Activated B cell treated with CpG ODN at 0.5 μM for 24 hours (primary cell): ENCODE measurements around the gene PDK3. TPM values are rescaled to one million over a fixed set of nuclear protein-coding genes. Genes with fewer than 3 reads are reported as not detected.
A peak's percentile ranks its signal among the peaks of the same experiment; 100 is the strongest.

Experiments
- ATAC-seq: fragments of 200-7000 bp; cut with Tn5 transposase; one replicate; pipeline ENCODE4 v1.10.0; 2021; ENCODE audit warnings: low read depth, mild to moderate bottlenecking, moderate library complexity
- CTCF ChIA-PET: fragments of 350-600 bp; sonication (Branson Sonifier 250); formaldehyde crosslinking; loops from one replicate; lab custom pipeline; 2021; ENCODE audit warnings: antibody characterized with exemption; lab: Charles Lee
- POLR2A ChIA-PET: fragments of 350-600 bp; sonication (Branson Sonifier 250); formaldehyde crosslinking; loops from one replicate; lab custom pipeline; 2021; ENCODE audit warnings: antibody characterized with exemption; lab: Charles Lee
- DNase-seq: peaks from one replicate; pipeline ENCODE4 v3.0.0; 2022
- H3K27ac Mint-ChIP-seq: one replicate; pipeline ENCODE4 v1.8.0; 2020; ENCODE audit warnings: mixed read lengths
- H3K27me3 Mint-ChIP-seq: one replicate; pipeline ENCODE4 v1.8.0; 2021; ENCODE audit warnings: mixed read lengths
- H3K36me3 Mint-ChIP-seq: one replicate; pipeline ENCODE4 v1.8.0; 2021; ENCODE audit warnings: low read depth, mixed read lengths
- H3K4me1 Mint-ChIP-seq: one replicate; pipeline ENCODE4 v1.8.0; 2021; ENCODE audit warnings: mixed read lengths
- H3K4me3 Mint-ChIP-seq: one replicate; pipeline ENCODE4 v1.8.0; 2020; ENCODE audit warnings: mild to moderate bottlenecking, mixed read lengths
- H3K9me3 Mint-ChIP-seq: one replicate; pipeline ENCODE4 v1.8.0; 2020; ENCODE audit warnings: mixed read lengths
- CTCF ChIP-seq: fragments of 200-600 bp; IDR thresholded peaks from one replicate; pipeline ENCODE4 v1.8.0; 2022; ENCODE audit warnings: antibody characterized with exemption, mild to moderate bottlenecking
- intact Hi-C: fragments of 100-400 bp; cut with micrococcal nuclease; formaldehyde crosslinking; loops from one replicate; pipeline ENCODE4 v1.15.1; 2024
- total RNA-seq: library from RNA; stranded (reverse); gene quantifications from 2 replicates; pipeline ENCODE4 v1.2.3, GENCODE V29; 2022

PDK3 gene
- total RNA-seq, 1 donor from 2014 or later, result 13.9 TPM

- Mint-ChIP-seq H3K9me3 (no peaks in the 10 kb centered on the region), H3K4me1 (peaks cover 57% of the 10 kb centered on the region), H3K27me3 (no peaks in the 10 kb centered on the region), H3K4me3 (no peak overlapping the region), H3K27ac (peak overlapping the region; percentile 94), H3K36me3 (no peaks in the 10 kb centered on the region)
- ChIA-PET CTCF (no interaction called here), POLR2A (interaction anchor here (0.6 to 3.8 kb wide), 2 partner anchors 12 to 424 kb away, joined by 3 to 38 read pairs; partner anchors contain the start of gene PDK3)
- DNase-seq, result no peak
- TF ChIP-seq CTCF, result no peak
- intact Hi-C loops, result no loop called here
- ATAC-seq, result no peak
These were observed 13.4 kb downstream of the PDK3 start for GRCh38 chrX:24478509-24478908.

GRCh38 chrX:24479924-24480323 is 14.8 kb downstream of the PDK3 start:
- Mint-ChIP-seq H3K27ac (peak overlapping the region; percentile 94), H3K4me3 (peak overlapping the region; percentile 76), H3K36me3 (peaks cover 1% of the 10 kb centered on the region), H3K9me3 (no peaks in the 10 kb centered on the region), H3K27me3 (no peaks in the 10 kb centered on the region), H3K4me1 (peaks cover 51% of the 10 kb centered on the region)
- no peak for TF ChIP-seq CTCF
- intact Hi-C loops, result loop anchor here (1.0 to 2.0 kb wide), 2 partner anchors 15 to 19 kb away; partner anchors contain the start of gene PDK3
- ATAC-seq (peak; percentile 94), DNase-seq (no peak)
- ChIA-PET CTCF (interaction anchor here (1.5 to 1.9 kb wide), 2 partner anchors 18 to 84 kb away, joined by 3 to 6 read pairs; no protein-coding TSS in a partner anchor), POLR2A (interaction anchor here (0.6 to 3.8 kb wide), 4 partner anchors 14 to 971 kb away, joined by 3 to 38 read pairs (median 5); partner anchors contain the start of gene PDK3)

GRCh38 chrX:24480400-24480865 is 15.3 kb downstream of the PDK3 start:
- ChIA-PET POLR2A (interaction anchor here (0.6 to 3.8 kb wide), 3 partner anchors 14 to 971 kb away, joined by 3 to 38 read pairs (median 3); partner anchors contain the start of gene PDK3), CTCF (interaction anchor here (0.6 to 1.9 kb wide), 3 partner anchors 18 to 426 kb away, joined by 3 to 6 read pairs (median 3); partner anchors contain the start of gene EIF2S3)
- Mint-ChIP-seq H3K27me3 (no peaks in the 10 kb centered on the region), H3K27ac (peak overlapping the region; percentile 94), H3K4me3 (peak overlapping the region; percentile 76), H3K9me3 (no peaks in the 10 kb centered on the region), H3K4me1 (peaks cover 49% of the 10 kb centered on the region), H3K36me3 (peaks cover 1% of the 10 kb centered on the region)
- ATAC-seq (peak; percentile 50), DNase-seq (no peak)
- intact Hi-C loops, result loop anchor here (2.0 kb wide), 1 partner anchor 18 kb away; no protein-coding TSS in a partner anchor
- TF ChIP-seq CTCF, result no peak

GRCh38 chrX:24482823-24483415 is 17.8 kb downstream of the PDK3 start:
- Mint-ChIP-seq H3K36me3 (peaks cover 1% of the 10 kb centered on the region), H3K4me1 (peaks cover 31% of the 10 kb centered on the region), H3K27ac (no peak overlapping the region), H3K27me3 (no peaks in the 10 kb centered on the region), H3K9me3 (no peaks in the 10 kb centered on the region), H3K4me3 (no peak overlapping the region)
- POLR2A ChIA-PET, result interaction anchor here (0.6 kb wide), 1 partner anchor 364 kb away, joined by 3 read pairs; no protein-coding TSS in a partner anchor
- no peak for TF ChIP-seq CTCF
- CTCF ChIA-PET, result no interaction called here
- intact Hi-C loops, result no loop called here
- ATAC-seq (no peak), DNase-seq (no peak)

GRCh38 chrX:24483596-24483995 is 18.5 kb downstream of the PDK3 start:
- Mint-ChIP-seq H3K27ac (no peak overlapping the region), H3K36me3 (peaks cover 1% of the 10 kb centered on the region), H3K4me1 (peaks cover 27% of the 10 kb centered on the region), H3K27me3 (no peaks in the 10 kb centered on the region), H3K4me3 (no peak overlapping the region), H3K9me3 (no peaks in the 10 kb centered on the region)
- ChIA-PET CTCF (interaction anchor here (1.2 kb wide), 1 partner anchor 15 kb away, joined by 4 read pairs; no protein-coding TSS in a partner anchor), POLR2A (interaction anchor here (0.6 kb wide), 1 partner anchor 365 kb away, joined by 3 read pairs; no protein-coding TSS in a partner anchor)
- intact Hi-C loops, result no loop called here
- no peak for DNase-seq
- no peak for ATAC-seq
- no peak for TF ChIP-seq CTCF
